Activated T-helper 1 cell treated with anti-CD3 and anti-CD28 coated beads, Interleukin-2, amount 50 U/mL, for 16 hours (primary cell): ENCODE data around the gene PPFIA2.

Experiments
- DNase-seq, 2 donors: peaks; one replicate each; pipeline ENCODE4 v3.0.0-alpha.2; 2020; ENCODE audit warnings: low read depth in 1 of 2, low spot score in 1 of 2

The PPFIA2 gene

DNA sequence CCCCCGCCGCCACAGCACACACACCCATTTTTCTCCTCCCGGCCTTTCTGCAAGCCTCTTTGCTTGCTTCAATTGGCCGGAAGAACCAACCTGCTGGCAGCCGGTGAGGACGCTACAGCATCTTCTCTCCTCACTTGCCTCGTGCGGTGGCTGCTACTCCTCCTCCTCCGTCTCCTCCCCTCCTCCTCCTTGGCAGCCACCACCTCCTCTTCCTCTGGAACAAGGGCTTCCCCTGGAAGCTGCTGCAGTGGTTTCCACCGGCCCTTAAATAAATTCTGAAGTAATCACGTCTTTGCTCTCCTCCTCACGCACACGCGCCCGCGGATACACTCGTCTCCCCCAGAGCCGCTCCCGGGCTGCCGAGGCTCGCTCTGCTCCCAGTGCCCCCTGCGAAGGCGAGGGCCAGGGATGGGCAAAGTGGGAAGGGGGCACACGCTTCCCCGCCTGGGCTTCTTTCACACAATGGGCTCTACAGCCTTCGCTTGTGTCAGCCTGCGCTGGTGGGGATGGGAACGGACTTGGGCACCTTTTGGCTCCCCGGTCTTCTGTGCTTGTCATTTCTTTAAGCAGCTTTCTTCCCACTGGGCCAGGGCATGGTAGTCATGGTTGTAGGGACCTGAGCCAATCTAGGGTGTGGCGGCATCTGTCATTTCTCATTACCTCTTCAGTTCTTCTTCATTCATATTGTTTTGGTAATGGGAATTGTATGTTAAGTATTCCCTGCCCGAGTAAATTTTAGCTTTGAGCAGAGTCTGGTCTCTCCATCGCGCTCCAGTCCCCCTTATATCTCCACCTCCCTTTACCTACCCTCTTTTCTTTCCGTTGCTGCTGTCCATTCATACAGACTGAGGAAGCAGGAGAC, at the start of gene PPFIA2:
TSS of gene PPFIA2 (minus strand) at position 161 of the 862 bp plus-strand sequence.
- DNase-seq: no peak

DNA sequence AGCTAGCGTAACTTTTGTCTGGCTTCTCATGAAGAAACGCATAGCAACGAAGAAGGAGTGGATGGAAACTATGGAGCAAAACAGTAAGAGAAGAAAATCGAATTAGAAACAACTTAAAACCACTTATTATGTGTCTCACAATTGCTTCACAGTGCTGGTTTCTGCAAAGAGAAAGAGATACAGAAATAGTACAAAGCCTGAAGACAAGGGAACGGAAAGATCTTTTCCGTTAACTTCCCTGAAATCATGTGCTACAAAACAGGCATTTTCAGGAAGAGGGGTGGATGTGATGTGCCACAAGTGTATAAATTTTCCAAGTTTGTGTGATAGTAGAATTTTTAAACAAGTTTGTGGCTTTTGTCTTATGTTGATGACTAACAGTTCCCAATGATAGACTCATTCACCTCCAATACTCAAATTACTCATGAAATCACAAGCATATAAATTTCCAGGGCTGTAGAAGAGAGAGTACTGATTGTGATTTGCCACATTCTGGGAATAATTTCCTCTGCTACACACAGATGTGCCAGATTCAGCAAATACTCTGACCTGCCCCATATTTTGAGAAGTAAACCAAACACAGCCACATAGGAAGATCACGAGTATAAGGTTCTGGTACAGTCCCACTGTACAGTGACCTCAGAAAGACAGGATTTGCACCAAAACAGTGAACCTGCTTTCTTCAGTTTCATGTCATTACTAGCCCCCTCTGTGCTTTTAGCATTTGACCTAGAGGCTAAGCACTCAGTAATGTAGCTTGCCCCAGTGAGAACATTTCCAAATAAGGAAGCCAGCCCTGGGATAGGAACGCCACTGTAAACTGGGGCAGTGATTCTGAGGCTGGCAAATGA, 41.4 kb upstream of the PPFIA2 start:
- no peak for DNase-seq

DNA sequence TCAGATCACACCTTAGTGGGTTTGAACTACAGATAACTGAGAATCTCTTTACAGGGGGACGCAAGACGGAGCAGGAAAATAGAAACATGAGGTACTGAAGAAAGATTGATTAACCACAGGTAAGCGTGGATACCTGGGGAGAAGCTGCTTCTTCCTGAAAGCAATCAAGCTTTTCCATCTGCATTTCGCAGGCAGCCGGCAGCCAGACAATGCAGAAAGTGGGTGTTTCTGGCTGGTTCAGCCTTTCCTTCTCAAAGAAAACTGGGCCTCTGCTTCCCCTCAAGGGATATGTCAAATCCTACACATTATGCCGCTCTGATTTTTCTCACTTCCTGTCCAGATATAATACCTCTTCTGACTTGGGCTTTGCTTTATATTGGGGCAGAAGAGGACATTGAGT, 39.1 kb upstream of the PPFIA2 start:
- no peak for DNase-seq

DNA sequence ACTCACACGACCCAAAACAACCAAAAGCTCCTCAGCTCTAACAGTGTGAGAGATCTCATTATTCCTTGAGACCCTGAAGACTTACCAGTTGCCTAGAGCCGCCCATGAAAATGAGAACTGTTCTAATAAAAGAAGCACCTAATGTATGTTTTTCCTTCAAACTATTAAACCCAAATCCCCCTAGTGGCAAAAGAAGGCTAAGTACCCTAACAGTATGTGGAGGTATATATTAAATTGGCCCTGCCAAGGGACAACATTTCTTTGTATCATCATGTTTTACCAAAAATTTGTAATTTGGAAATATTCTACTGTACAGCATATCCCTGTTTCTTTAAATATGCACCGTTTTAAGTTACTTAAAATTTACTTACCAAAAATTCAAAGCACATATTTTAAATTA, 38.0 kb upstream of the PPFIA2 start:
- no peak for DNase-seq

DNA sequence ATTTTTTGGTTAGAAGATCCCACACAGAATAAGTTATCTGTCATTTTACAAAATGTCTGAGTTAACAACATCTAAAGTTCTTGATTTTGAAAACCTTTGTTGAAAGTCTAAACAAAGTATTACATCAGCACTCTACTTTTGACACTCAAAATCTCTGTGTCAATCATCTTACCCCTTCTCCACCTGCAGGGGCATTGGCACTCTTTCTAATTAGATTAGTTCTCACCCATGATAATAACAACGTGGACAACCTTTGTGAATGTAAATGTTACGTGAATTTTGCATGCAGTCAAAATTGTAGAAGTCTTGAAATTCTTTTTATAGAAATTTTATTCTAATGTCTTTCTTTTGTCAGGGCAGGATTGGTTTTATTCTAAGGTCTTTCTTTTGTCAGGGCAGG, 33.5 kb upstream of the PPFIA2 start:
- no peak for DNase-seq

DNA sequence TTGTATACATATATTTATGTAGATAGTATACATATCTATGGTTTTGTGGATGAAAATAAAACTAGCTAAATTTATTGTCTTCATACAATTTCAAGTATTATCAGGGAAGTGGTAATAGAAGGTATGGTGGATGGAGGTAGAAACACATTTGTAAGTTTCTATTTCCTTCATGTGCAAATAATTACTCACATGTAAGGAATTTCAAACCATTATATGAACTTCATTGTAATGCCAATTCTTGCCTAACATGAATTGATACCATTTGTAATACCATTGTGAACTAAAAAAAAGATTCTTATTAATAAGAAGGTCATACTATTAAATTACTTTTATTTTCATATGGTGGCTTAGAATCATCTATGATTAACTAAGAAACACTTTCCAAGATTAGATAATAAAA, 20.1 kb upstream of the PPFIA2 start:
- no peak for DNase-seq

DNA sequence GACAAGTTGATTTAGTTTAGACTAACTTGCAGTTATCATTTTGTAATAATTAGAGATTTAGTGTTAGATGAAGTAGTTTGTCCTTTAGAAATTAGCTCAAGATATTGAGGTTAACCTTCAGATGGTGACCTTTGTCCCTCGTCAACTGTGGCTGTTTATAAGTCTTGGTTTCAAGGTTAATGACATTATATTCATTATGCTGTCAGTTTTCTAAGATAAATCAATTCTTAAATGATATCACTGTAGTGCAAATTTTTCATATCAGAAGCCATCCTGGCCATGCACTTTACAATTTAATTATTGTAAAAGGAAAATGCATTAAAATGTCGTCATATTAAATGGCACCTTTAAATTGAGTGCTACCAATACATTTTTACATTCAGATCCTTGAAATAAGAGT, 19.6 kb upstream of the PPFIA2 start:
- no peak for DNase-seq

DNA sequence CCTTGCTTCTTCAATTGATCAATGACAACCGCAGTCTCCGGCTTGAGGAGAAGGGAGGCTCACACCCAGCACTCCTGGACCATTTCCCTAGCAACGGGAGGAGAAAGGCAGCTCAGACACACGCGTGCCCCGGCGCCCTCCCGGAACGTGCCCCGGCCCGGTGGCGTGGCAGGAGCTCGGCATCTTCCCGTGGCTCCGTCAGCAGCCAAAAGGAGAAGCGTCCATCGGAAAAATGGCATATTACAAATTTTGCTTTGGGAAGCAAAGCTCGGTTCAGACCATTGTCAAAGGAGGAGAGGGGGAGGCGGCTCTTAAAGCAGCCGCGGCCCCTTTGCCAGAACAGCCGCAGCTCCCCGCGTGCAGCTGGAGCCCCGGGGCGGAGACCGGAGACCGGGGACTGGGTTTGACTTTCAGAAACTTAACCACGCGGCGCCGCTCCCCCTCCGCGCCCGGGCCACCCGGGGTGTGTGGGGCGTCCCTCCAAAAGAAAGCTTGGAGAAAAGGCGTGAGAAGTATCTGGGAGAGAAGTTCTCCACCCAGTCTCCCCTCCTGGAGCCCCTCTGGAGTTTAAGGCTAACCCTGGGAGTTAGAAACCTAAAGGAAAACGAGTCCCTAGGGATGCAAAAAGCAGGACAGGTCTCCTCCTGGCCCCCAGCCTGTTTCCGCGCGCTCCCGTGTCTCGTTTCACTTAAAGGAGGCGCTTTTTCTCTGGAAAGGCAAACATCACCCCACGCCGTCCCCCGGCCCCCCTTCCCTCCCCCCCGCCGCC, 545 bp downstream of the PPFIA2 start:
- no peak for DNase-seq

DNA sequence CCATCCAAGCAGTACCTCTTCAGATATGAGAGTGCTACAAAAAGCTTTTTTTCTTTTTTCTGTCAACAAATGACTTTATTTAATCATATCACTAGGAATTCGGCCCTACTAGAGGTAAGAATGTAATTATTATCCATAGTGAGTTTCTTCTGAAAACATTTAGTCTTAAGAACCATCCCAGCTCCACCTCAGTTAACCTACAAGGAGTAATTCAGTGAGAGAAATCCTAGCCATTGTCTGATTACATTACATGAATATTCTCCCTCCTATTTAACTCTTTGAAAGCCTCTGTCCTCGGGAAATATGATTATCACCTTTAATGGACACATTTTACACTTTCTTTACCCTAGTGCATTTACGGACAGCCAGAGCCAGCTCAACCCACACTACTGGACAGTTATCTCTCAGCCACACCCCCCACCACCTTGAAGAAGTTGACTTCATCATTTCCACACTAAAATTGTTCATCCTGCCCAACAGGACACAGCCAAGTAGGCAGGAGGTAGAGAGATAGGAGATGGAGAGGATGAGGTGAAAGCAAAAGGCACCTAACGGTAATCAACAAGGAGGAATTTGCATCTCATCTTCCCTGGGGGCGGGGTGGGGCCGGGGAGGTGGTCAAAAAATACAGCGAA, 1.3 kb downstream of the PPFIA2 start:
- no peak for DNase-seq

DNA sequence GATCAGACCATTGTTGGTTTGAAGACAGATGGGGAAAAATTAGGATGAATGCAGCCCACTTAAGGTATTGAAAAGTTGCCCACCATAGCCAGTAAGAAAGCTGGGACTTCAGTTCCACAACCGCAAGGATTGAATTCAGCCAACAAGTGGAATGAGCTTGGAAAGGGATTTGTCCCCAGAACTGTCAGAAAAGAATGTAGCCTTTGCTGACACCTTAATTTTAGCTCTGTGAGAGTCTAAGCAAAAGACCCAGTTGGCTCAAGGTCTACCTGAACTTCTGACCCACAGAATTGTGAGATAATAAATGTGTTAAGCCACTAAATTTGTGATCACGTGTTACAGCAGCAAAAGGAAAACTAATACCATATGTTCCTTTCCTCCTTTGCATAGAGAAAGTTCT, 29.4 kb downstream of the PPFIA2 start:
- DNase-seq: no peak

DNA sequence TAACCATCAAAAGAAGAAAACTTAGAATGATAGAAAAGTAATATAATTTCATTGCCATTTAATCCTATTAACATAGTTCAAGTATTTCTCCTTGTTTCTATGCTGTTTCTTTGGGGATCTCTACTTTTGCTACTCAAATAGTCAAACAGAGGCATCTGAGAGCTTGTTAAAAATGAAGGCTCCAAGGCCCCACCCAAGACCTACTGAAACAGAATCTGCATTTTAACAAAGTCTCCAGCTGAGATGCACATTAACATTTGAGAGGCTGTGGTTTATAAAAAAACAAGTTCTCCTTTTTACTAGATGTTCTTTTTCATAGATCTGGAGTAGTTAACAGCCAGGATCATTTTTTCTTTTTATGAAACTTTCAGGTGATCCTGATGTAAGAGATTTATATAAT, 31.8 kb downstream of the PPFIA2 start:
- DNase-seq: no peak

DNA sequence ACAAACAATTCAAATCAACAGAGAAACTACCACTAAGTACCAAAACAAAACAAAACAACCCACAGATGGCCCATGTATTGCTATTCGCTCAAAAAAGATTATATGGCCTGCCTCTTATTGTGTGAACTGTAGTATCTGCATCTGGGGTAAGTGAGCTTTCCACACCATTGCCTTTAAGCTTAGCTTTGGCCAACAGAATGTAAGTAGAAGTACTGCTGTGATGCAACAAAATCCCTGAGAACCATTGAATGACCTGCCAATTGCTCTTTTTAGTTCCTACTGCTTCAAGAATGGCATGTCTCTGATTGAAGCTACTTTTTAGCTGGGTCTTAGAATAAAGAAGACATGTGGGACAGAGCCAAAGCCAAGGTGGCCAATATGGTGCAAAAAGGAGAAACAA, 32.5 kb downstream of the PPFIA2 start:
- DNase-seq: no peak

DNA sequence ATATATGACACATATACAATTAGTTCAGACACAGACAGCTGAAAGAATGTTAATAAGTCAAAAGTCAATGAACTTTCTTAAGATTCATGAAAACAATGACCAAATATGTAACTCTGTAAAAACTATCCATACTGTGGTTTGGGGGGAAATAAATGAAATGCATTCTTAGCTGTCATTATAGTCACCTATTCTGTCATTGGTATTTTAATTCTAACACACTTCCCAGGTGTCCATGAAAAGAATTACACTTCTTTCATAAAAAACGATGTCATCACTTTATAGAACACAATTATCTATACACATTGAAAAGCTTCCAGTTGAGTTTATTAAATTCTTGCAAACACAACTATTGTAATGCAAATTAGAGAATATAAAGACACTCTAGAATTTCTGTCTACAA, 35.8 kb downstream of the PPFIA2 start:
- no peak for DNase-seq

DNA sequence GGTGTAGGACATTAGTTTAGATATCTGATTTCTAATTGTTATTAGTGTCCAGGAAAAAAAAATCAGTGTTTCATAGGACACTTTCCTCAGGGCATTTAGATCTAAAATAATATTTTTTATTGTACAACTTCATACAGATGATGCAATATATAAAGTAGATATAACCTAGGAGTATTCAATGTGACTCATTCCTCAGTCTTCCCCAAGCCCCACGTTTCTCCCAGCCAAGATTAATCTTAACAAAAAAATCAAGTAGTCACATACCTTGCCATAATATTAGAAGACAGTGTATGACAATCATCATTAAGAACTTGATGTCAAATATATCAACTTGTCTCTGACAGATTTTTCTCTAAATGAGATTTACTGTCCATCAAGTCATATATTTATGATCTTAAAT, 37.1 kb downstream of the PPFIA2 start:
- no peak for DNase-seq

DNA sequence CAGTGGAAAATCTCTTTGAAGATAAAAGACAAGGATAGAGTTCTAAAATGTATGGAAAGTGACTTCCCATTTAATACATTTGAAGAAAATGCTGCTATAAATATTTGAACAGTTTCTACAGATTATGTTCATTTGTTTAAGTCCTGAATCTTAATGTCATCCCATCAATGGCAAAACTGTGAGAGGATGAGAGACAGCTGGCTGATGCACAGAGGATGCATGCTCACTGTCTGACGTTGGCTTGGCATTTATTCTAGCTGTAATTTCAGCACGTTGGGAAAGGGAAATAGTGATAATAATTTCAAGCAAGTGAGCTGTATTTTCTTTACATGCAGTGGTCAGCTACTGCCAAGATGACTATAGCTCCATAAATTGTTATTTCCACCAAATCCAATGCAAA, 40.5 kb downstream of the PPFIA2 start:
- DNase-seq: no peak

DNA sequence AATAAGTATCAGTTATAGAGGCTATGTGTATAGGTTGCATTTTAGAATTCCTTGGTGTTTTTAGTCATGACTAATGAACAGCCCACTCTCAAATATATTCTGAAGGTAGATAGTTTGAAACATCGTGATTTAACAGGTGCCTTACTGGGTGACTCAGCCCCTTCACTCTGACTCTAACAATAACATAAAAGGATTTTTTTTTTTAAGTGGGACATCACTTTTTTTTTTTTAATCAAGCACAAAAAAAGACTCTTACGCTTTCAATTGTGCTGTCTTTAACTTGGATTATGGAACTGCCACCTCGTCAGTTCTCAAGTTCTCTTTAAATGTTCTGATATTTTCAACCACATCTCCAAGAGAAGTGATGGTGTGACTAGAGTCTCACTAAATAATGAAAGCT, 46.6 kb downstream of the PPFIA2 start:
- no peak for DNase-seq

DNA sequence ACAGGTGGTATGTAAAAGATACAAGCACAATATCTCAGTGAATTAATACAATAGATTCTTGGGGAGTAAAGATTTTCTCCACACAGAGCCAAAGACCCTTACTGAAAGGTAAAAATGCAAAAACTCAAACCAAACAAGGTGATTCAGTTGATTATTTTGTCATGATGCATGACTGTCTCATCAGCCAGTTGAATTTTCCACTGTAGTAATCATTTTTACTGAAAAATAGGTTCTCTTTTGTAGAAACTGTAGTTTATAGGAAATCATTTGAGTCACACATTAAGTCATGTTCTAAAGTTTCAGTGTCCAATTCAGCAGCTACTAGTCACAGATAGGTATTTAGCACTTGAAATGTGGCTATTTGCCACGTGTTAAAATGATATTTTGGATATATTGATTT, 53.6 kb downstream of the PPFIA2 start:
- no peak for DNase-seq

DNA sequence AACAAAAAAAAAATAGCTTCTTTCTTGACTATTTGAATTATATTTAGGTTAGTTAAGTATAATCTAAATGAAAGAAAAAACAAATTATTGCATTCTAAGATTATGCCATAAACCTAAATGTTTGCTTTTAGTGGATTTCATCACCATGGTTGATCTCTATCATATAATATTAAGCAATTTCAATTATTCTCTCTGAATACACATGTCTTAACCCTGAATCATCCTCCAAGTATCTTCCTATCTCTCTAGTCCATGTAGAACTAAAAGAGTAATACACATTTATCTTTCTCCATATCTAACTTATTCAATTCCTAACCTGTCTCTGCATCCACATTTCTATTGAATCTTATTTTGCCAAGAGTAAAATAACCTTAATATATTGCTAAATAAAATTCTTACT, 59.6 kb downstream of the PPFIA2 start:
- DNase-seq: no peak

DNA sequence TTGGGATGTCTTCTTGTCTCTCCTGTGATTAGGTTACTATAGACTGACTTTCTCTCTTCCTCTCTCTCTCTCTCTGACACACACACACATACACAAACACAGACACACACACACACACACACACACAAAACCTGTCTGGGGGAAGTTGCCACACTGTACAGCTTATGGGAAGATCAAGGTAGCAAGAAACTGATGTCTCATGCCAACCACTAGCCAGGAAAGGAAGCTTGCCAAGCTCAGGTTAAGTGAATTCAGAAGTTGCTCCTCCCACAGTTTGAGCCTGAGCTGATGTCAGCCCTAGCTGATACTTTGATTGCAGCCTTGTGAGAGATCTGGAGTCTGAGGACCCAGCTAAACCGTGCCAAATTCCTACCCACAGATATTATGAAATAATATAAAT, 67.1 kb downstream of the PPFIA2 start:
- no peak for DNase-seq

DNA sequence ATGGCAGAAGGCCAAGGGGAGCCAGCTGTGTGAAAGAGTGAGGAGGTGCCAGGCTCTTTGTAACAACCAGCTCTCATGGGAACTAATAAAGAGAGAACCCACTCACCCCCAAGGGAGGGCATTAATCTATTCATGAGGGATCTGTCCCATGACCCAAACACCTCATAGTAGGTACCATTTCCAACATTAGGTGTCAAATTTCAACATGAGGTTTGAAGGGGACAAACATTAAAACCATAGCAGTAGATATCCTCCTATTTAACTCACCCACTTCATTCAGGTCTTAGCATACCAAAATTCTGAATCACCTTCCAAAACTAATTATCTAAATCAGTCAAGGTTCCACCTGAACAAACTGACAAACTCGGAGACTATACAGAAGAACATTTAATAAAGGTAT, 75.3 kb downstream of the PPFIA2 start:
- DNase-seq: no peak

DNA sequence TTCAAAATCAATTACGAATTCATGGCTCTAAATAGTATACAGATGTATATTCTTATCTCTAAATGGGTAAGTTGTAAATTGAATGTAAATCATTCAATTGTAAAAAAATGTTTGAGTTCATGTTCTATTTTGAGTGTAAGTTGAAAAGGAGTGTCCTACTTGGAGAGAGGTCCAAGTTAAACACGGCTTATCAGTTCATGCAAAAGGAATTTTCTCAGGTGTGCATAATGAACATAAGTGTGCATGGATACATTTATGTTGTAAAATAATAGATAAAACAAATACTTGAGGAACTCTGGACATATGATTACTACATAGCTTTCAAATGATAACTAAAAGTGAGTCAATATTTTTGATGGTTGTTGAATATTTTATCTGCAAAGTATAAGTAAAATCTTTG, 79.5 kb downstream of the PPFIA2 start:
- DNase-seq: no peak
